SK-N-SH treated with all-trans-retinoic acid at 6 μM for 48 hours (cell line): ENCODE measurements around the gene NPBWR2.

Experiments
- ARNTL ChIP-seq: fragments of 450-650 bp; formaldehyde crosslinking; IDR thresholded peaks from 2 replicates; pipeline ENCODE4 v1.5.0; 2020; ENCODE audit warnings: low read depth, mild to moderate bottlenecking, moderate library complexity, borderline replicate concordance
- ESRRG ChIP-seq: fragments of 250-450 bp; sonication (Bioruptor Pico); IDR thresholded peaks from 2 replicates; pipeline ENCODE4 v1.6.1; 2021; ENCODE audit warnings: mild to moderate bottlenecking
- PATZ1 ChIP-seq: fragments of 250-450 bp; sonication (Bioruptor Pico); IDR thresholded peaks from 2 replicates; pipeline ENCODE4 v1.8.0; 2020; ENCODE audit warnings: mild to moderate bottlenecking, moderate library complexity, borderline replicate concordance
- PPARA ChIP-seq: fragments of 250-450 bp; sonication (Bioruptor Pico); IDR thresholded peaks from 2 replicates; pipeline ENCODE4 v1.5.0; 2020; ENCODE audit warnings: mild to moderate bottlenecking, borderline replicate concordance
- RARB ChIP-seq: fragments of 250-450 bp; sonication (Bioruptor Pico); IDR thresholded peaks from 2 replicates; pipeline ENCODE4 v1.8.0; 2021; ENCODE audit warnings: mild to moderate bottlenecking, moderate library complexity
- ZFP30 ChIP-seq: fragments of 450-650 bp; formaldehyde crosslinking; IDR thresholded peaks from 2 replicates; pipeline ENCODE4 v1.5.0; 2022; ENCODE audit warnings: mild to moderate bottlenecking, moderate library complexity
- ZNF8 ChIP-seq: fragments of 450-650 bp; formaldehyde crosslinking; IDR thresholded peaks from 2 replicates; pipeline ENCODE4 v1.5.0; 2020; ENCODE audit warnings: mild to moderate bottlenecking, moderate library complexity

- TF ChIP-seq PATZ1 (CRISPR knock-in tag) (no peak), PPARA (no peak), RARB (no peak), ZFP30 (CRISPR knock-in tag) (no peak), ZNF8 (CRISPR knock-in tag) (no peak), ESRRG (CRISPR knock-in tag) (no peak), ARNTL (CRISPR knock-in tag) (no peak)
Measured at GRCh38 chr20:64086801-64087200, 20.6 kb downstream of the NPBWR2 start.
